Activated CD8-positive, alpha-beta memory T cell treated with anti-CD3 and anti-CD28 coated beads for 36 hours (primary cell): ENCODE measurements around the gene PLEK. TPM values are rescaled to one million over a fixed set of nuclear protein-coding genes. Genes with fewer than 3 reads are reported as not detected.

Experiments
- CTCF ChIA-PET: fragments of 350-600 bp; sonication (Branson Sonifier 250); formaldehyde crosslinking; loops from one replicate; lab custom pipeline; 2021; ENCODE audit warnings: antibody characterized with exemption; lab: Charles Lee
- POLR2A ChIA-PET: fragments of 350-600 bp; sonication (Branson Sonifier 250); formaldehyde crosslinking; loops from one replicate; lab custom pipeline; 2021; ENCODE audit warnings: antibody characterized with exemption; lab: Charles Lee
- total RNA-seq, 2 experiments: library from RNA; stranded (reverse); gene quantifications; one replicate each; pipeline ENCODE4 v1.2.3, GENCODE V29; 2021

Gene PLEK
- total RNA-seq, 2 experiments from 2014 or later: 19.9 to 20.0 TPM

GRCh38 chr2:68403199-68403644 is 38.1 kb downstream of the PLEK start:
- ChIA-PET POLR2A (no interaction called here), CTCF (no interaction called here)

DNA sequence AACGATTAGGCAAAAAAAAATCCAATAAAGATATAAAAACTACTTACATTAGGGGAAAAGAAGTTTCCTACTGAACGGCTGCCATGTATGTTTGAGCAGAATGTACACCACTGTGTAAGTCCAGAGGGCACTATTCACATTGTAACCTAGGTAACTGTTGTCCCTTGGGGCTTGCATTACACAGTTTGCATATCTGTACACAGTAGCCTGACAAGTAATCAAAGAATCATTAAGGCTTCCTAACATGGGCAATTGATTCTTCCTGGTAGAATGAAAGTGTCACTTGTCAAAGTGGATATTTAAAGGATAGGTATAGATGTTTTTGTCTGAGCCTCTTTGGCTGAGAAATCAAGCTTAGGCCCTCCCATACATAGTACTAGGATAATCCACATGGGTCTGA is 39.1 kb downstream of the PLEK start:
- POLR2A ChIA-PET: no interaction called here

GRCh38 chr2:68404893-68405799 is 40.1 kb downstream of the PLEK start:
- CTCF ChIA-PET: interaction anchor here (0.7 kb wide), 1 partner anchor 22 kb away, joined by 3 read pairs; no protein-coding TSS in a partner anchor
- POLR2A ChIA-PET: no interaction called here

More for the DNA sequence above, 39.1 kb downstream of the PLEK start:
- CTCF ChIA-PET: interaction anchor here (0.7 kb wide), 1 partner anchor 23 kb away, joined by 3 read pairs; no protein-coding TSS in a partner anchor

- POLR2A ChIA-PET: no interaction called here
- CTCF ChIA-PET: no interaction called here
These were observed 46.5 kb downstream of the PLEK start for GRCh38 chr2:68411397-68412126.

DNA sequence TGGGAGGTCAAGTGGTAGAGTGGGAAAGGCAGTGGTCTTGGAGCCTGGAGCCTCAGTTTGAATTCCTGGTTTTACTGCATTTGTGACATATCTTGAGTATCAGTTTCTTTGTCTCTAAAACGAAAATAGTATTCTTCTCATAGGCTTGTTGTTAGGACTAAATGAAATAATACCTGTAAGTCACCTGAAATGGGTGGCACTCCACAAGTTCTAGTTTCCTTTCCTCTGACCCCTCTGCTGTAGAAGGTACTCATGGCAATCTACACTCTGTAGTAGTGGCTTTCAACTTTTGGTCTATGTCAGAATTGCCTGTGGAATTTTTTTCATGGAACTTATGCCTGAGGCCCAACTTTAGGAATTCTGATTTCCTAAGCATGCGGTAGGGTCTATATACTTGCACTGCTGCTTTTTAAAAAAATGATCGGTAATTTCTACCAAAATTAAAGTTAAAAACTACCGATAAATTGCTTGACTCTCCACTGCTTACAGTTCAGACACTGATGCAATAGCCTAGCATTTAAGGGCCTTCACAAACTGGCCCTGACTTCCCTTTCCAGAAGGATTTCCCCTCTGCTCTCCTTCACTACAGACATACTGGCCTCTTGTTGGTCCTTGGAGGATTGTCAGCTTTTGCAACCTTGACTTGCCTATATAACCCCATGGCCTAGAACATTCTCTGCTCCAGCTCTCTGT is 47.2 kb downstream of the PLEK start:
- ChIA-PET POLR2A (no interaction called here), CTCF (no interaction called here)

GRCh38 chr2:68413466-68413865 is 48.4 kb downstream of the PLEK start:
- ChIA-PET CTCF (interaction anchor here (0.8 kb wide), 1 partner anchor 23 kb away, joined by 3 read pairs; no protein-coding TSS in a partner anchor), POLR2A (interaction anchor here (0.5 kb wide), 1 partner anchor 26 kb away, joined by 10 read pairs; no protein-coding TSS in a partner anchor)

DNA sequence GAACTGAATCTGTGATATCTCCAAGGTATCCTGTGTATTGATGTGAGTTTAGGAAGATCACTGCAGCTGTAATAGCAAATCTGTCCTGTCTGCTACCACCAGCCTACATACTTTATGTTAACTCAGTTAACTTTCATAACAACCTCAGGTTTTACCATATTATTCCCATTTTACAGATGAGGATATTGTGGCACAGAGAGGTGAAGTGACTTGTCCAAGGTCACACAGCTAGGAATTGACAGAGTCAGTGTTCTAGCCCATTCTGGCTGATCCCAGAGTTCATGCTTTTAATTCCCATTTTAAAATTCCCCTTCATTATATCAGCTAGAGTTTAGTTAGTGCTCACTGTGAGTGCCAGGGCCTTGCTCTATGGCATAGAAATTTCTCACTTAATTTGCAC is 49.4 kb downstream of the PLEK start:
- CTCF ChIA-PET: no interaction called here
- POLR2A ChIA-PET: no interaction called here

DNA sequence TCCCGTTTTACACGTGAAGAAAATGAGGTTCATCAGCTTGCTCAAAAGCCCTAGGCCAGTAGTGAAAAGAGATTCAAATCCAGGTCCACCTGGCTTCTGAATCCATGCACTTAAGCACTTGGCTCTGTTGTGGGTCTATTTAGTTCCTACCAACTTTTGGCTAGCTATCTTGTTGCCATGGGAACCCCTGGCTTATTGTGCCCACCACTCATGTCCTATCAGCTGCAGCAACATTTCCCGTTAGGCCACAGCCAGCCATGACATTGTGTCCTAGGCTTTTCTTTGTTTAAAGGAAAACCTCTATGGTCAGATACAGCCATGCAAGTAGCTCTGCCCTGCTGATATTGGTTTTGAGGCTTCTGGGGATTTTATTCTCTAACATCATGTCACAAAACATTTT is 49.8 kb downstream of the PLEK start:
- ChIA-PET CTCF (no interaction called here), POLR2A (no interaction called here)

DNA sequence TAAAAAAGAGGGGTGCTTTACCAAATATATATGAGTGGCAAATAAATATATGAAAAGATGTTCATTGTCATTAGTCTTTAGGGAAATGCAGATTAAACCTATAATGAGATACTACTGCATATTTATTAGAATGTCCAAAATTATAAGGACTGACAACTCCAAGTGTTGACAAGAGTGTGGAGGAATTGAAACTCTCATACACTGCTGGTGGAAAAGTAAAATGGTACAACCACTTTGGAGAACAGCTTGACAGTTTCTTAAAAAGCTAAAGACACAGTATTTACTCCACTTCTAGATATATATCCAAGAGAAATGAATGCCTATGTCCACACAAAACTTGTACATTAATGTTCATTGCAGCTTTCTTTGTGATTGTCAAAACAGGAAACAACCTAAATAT is 50.4 kb downstream of the PLEK start:
- ChIA-PET CTCF (interaction anchor here (0.6 kb wide), 1 partner anchor 256 kb away, joined by 4 read pairs; no protein-coding TSS in a partner anchor), POLR2A (no interaction called here)

- CTCF ChIA-PET: no interaction called here
These were observed 51.1 kb downstream of the PLEK start for GRCh38 chr2:68416081-68416675.

DNA sequence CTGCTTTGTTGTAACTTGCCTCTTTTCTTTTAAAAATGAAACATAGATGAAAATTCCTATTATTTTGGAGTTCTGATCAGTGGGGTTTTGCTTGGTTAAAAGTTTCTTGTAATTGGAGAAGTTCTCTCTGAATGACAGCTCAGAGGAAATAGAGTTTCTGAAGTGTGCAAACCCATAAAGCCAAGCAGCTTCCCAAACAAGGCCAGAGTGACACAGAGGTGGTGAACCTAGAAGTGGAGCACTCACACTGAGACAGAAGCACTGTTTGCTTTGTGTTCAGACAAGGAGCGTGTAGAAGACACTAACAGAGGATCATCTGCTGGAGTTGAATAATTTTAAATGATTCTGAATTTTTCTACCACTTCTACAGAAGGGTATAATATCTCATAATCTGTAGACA is 52.8 kb downstream of the PLEK start:
- ChIA-PET CTCF (no interaction called here), POLR2A (no interaction called here)

More at GRCh38 chr2:68416081-68416675, 51.1 kb downstream of the PLEK start:
- POLR2A ChIA-PET: no interaction called here

DNA sequence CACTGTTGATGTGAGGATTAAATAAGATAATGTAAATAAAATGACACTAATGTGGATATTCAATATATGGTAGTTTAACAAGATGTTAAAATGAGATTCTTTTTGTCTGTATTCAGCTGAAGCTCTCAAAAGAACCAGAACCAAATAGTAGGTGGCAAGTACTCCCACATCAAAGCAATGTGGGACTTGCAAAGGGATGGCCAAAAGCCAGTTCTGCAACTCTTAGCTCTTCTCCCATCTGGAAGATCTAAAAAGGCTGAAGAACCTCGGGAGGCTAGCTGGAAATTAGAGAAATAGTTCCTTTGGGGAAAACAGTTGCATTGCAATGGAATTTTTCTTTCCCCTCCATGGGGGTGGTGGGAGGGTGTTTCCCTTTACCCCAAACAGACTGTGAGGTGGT is 53.3 kb downstream of the PLEK start:
- POLR2A ChIA-PET: no interaction called here
- CTCF ChIA-PET: no interaction called here

GRCh38 chr2:68418855-68419254 is 53.8 kb downstream of the PLEK start:
- ChIA-PET POLR2A (no interaction called here), CTCF (no interaction called here)

GRCh38 chr2:68420254-68420910 is 55.3 kb downstream of the PLEK start:
- POLR2A ChIA-PET: no interaction called here
- CTCF ChIA-PET: interaction anchor here (1.2 kb wide), 1 partner anchor 18 kb away, joined by 3 read pairs; no protein-coding TSS in a partner anchor

- CTCF ChIA-PET: interaction anchor here (0.6 to 1.1 kb wide), 3 partner anchors 17 to 183 kb away, joined by 3 to 5 read pairs (median 4); no protein-coding TSS in a partner anchor
- POLR2A ChIA-PET: interaction anchor here (0.7 to 1.0 kb wide), 2 partner anchors 35 to 58 kb away, joined by 3 read pairs; no protein-coding TSS in a partner anchor
These were observed 59.0 kb downstream of the PLEK start for GRCh38 chr2:68423966-68424650.

GRCh38 chr2:68425503-68425902 is 60.4 kb downstream of the PLEK start:
- CTCF ChIA-PET: interaction anchor here (2.4 kb wide), 1 partner anchor 16 kb away, joined by 10 read pairs; no protein-coding TSS in a partner anchor
- POLR2A ChIA-PET: no interaction called here

GRCh38 chr2:68426446-68426845 is 61.4 kb downstream of the PLEK start:
- ChIA-PET CTCF (interaction anchor here (0.8 to 2.4 kb wide), 3 partner anchors 15 to 65 kb away, joined by 3 to 10 read pairs (median 3); no protein-coding TSS in a partner anchor), POLR2A (no interaction called here)
